H1 (cell line): ENCODE results near the gene BRD3OS. TPM values are rescaled to one million over a fixed set of nuclear protein-coding genes. Genes with fewer than 3 reads are reported as not detected.

Source experiments
- CTCF ChIA-PET: fragments of 300-600 bp; sonication (Branson Sonifier 250); formaldehyde crosslinking; loops from one replicate; lab custom pipeline; 2021; ENCODE audit not compliant: partially characterized antibody; lab: Charles Lee
- POLR2A ChIA-PET: fragments of 300-600 bp; sonication (Branson Sonifier 250); formaldehyde crosslinking; loops from one replicate; lab custom pipeline; 2021; ENCODE audit warnings: inconsistent platforms; ENCODE audit not compliant: partially characterized antibody; lab: Charles Lee
- DNase-seq, 2 experiments: peaks; one replicate each; pipeline versions ENCODE4 v3.0.0 to v3.0.0-alpha.2; 2010 to 2022; ENCODE audit warnings: low spot score in 2 of 2, low read depth in 1 of 2, mixed read lengths in 1 of 2
- FAIRE-seq: peaks from 2 replicates; lab custom pipeline; 2011; peaks lifted over from hg19 to GRCh38; lab: Jason Lieb, UNC
- H2AFZ ChIP-seq: 2 replicates; pipeline ENCODE4 v1.8.1; 2012; ENCODE audit warnings: low read length, inconsistent platforms
- H2AK5ac ChIP-seq: 2 replicates; pipeline ENCODE4 v1.6.1; 2013; ENCODE audit warnings: low read depth, low read length
- H2BK120ac ChIP-seq: replicated peaks from 2 replicates; pipeline ENCODE3; 2013; ENCODE audit warnings: low read depth, low read length, inconsistent platforms
- H2BK12ac ChIP-seq: 2 replicates; pipeline ENCODE4 v1.6.1; 2013; ENCODE audit warnings: low read depth, low read length
- H2BK15ac ChIP-seq: 2 replicates; pipeline ENCODE4 v1.6.1; 2013; ENCODE audit warnings: low read length
- H2BK20ac ChIP-seq: 2 replicates; pipeline ENCODE4 v1.6.1; 2013; ENCODE audit warnings: low read length
- H2BK5ac ChIP-seq: 2 replicates; pipeline ENCODE4 v1.6.1; 2013; ENCODE audit warnings: low read depth, low read length
- H3K14ac ChIP-seq: 2 replicates; pipeline ENCODE4 v1.6.1; 2013; ENCODE audit warnings: inconsistent platforms; ENCODE audit not compliant: insufficient read length
- H3K18ac ChIP-seq: 2 replicates; pipeline ENCODE4 v1.6.1; 2013; ENCODE audit warnings: low read length; ENCODE audit errors: extremely low read depth
- H3K23ac ChIP-seq: 2 replicates; pipeline ENCODE4 v1.6.1; 2013; ENCODE audit warnings: inconsistent platforms; ENCODE audit not compliant: insufficient read length
- H3K23me2 ChIP-seq: 2 replicates; pipeline ENCODE4 v1.6.1; 2013; ENCODE audit warnings: low read depth, low read length
- H3K27ac ChIP-seq: 2 replicates; pipeline ENCODE4 v1.6.1; 2011; ENCODE audit warnings: low read depth, low read length, inconsistent platforms
- H3K27me3 ChIP-seq, 4 experiments: replicated peaks in 1 of 4; 1 replicate in 1 of 4; 2 replicates in 3 of 4; pipeline versions ENCODE4 v1.6.1 to v1.8.1; 2011 to 2013; ENCODE audit warnings: low read length in 3 of 4, mild to moderate bottlenecking in 3 of 4, inconsistent platforms in 2 of 4, mixed read lengths in 2 of 4, moderate library complexity in 1 of 4; ENCODE audit not compliant: control insufficient read depth in 3 of 4, insufficient read depth in 3 of 4; ENCODE audit errors: extremely low read depth in 1 of 4
- H3K36me3 ChIP-seq, 4 experiments: 2 replicates each; pipeline versions ENCODE4 v1.6.1 to v1.8.1; 2011 to 2013; ENCODE audit warnings: mild to moderate bottlenecking in 4 of 4, low read length in 3 of 4, moderate library complexity in 2 of 4, control low read depth in 1 of 4, inconsistent platforms in 1 of 4; ENCODE audit not compliant: insufficient read depth in 4 of 4, control insufficient read depth in 2 of 4
- H3K4ac ChIP-seq: replicated peaks from 2 replicates; pipeline ENCODE3; 2013; ENCODE audit warnings: low read length, low read depth, mixed read lengths, inconsistent platforms; ENCODE audit not compliant: insufficient read length
- H3K4me1 ChIP-seq, 4 experiments: replicated peaks in 1 of 4; 1 replicate in 1 of 4; 2 replicates in 3 of 4; pipeline versions ENCODE4 v1.6.1 to v1.8.1; 2011 to 2013; ENCODE audit warnings: low read length in 3 of 4, inconsistent platforms in 2 of 4, mixed read lengths in 1 of 4; ENCODE audit not compliant: insufficient read depth in 4 of 4, control insufficient read depth in 3 of 4
- H3K4me2 ChIP-seq, 2 experiments: 2 replicates each; pipeline versions ENCODE4 v1.6.1 to v1.8.1; 2011 to 2013; ENCODE audit warnings: low read depth in 2 of 2, low read length in 2 of 2, control low read depth in 1 of 2, inconsistent platforms in 1 of 2, mild to moderate bottlenecking in 1 of 2; ENCODE audit not compliant: insufficient read depth in 1 of 2
- H3K4me3 ChIP-seq, 4 experiments: fragments of 200-600, 300-600 bp in 1 of 4; sonication (generic), shearing (Covaris generic), sonication (Bioruptor Twin) in 1 of 4; 2 replicates each; pipeline versions ENCODE4 v1.5.1 to v1.8.1; 2011 to 2016; ENCODE audit warnings: low read length in 4 of 4, low read depth in 3 of 4, control low read depth in 2 of 4, inconsistent platforms in 2 of 4, mild to moderate bottlenecking in 2 of 4, mixed read lengths in 1 of 4, moderate library complexity in 1 of 4; ENCODE audit not compliant: insufficient read depth in 2 of 4; ENCODE audit errors: extremely low read depth in 1 of 4
- H3K56ac ChIP-seq: replicated peaks from 2 replicates; pipeline ENCODE3; 2013; ENCODE audit warnings: low read depth, mild to moderate bottlenecking, mixed read lengths, low read length, inconsistent platforms; ENCODE audit not compliant: insufficient read length
- H3K79me1 ChIP-seq: 2 replicates; pipeline ENCODE4 v1.6.1; 2013; ENCODE audit warnings: low read depth, low read length, control low read depth
- H3K79me2 ChIP-seq, 2 experiments: 2 replicates each; pipeline versions ENCODE4 v1.6.1 to v1.8.1; 2012 to 2013; ENCODE audit warnings: low read length in 2 of 2, mild to moderate bottlenecking in 2 of 2, inconsistent platforms in 1 of 2; ENCODE audit not compliant: insufficient read depth in 2 of 2, control insufficient read depth in 1 of 2
- H3K9ac ChIP-seq, 4 experiments: replicated peaks in 1 of 4; 1 replicate in 1 of 4; 2 replicates in 3 of 4; pipeline versions ENCODE4 v1.6.1 to v1.8.1; 2011 to 2013; ENCODE audit warnings: low read depth in 3 of 4, low read length in 3 of 4, control low read depth in 2 of 4, mild to moderate bottlenecking in 2 of 4, moderate library complexity in 2 of 4, inconsistent platforms in 1 of 4; ENCODE audit errors: extremely low read depth in 1 of 4
- H3K9me3 ChIP-seq, 2 experiments: 2 replicates each; pipeline versions ENCODE4 v1.6.1 to v1.8.1; 2012 to 2013; ENCODE audit warnings: mild to moderate bottlenecking in 2 of 2, moderate library complexity in 2 of 2, control low read depth in 1 of 2, inconsistent platforms in 1 of 2, low read depth in 1 of 2, low read length in 1 of 2, mixed read lengths in 1 of 2; ENCODE audit not compliant: insufficient read depth in 2 of 2
- H4K20me1 ChIP-seq, 2 experiments: replicated peaks in 1 of 2; 2 replicates each; pipeline versions ENCODE3 to v1.8.1; 2011 to 2013; ENCODE audit warnings: inconsistent platforms in 2 of 2, low read length in 2 of 2, mild to moderate bottlenecking in 1 of 2; ENCODE audit not compliant: insufficient read depth in 2 of 2, control insufficient read depth in 1 of 2
- H4K5ac ChIP-seq: 2 replicates; pipeline ENCODE4 v1.6.1; 2013; ENCODE audit warnings: low read length, low read depth, mixed read lengths, inconsistent platforms; ENCODE audit not compliant: insufficient read length
- H4K8ac ChIP-seq: 2 replicates; pipeline ENCODE4 v1.8.0; 2013; ENCODE audit warnings: mild to moderate bottlenecking, moderate library complexity, low read length, inconsistent platforms; ENCODE audit not compliant: insufficient read depth; ENCODE audit errors: extremely low read depth
- H4K91ac ChIP-seq: replicated peaks from 2 replicates; pipeline ENCODE3; 2013; ENCODE audit warnings: low read length, mixed read lengths, inconsistent platforms; ENCODE audit not compliant: insufficient read length
- CTCF ChIP-seq, 3 experiments: IDR thresholded peaks; 1 replicate in 2 of 3; 2 replicates in 1 of 3; pipeline versions ENCODE4 v1.5.1 to v1.6.1; 2011; ENCODE audit warnings: low read length in 3 of 3, mild to moderate bottlenecking in 3 of 3, inconsistent platforms in 2 of 3, low read depth in 1 of 3, moderate library complexity in 1 of 3; ENCODE audit not compliant: insufficient read depth in 1 of 3; ENCODE audit errors: control extremely low read depth in 1 of 3
- MAFK ChIP-seq: IDR thresholded peaks from 2 replicates; pipeline ENCODE4 v1.6.1; 2012; ENCODE audit warnings: low read depth, mild to moderate bottlenecking, improper control_type of control experiment, low read length
- USF2 ChIP-seq: IDR thresholded peaks from 2 replicates; pipeline ENCODE4 v1.6.1; 2011; ENCODE audit warnings: low read length, improper control_type of control experiment
- WGBS, 2 experiments: shearing (Covaris generic) in 1 of 2; methylation state at CpG; one replicate each; pipeline versions ENCODE4 v1.1.6 to v1.1.7; 2013 to 2015; ENCODE audit warnings: low lambda C conversion rate in 2 of 2, mixed read lengths in 2 of 2, inconsistent platforms in 1 of 2, low coverage in 1 of 2, missing lambda C conversion rate in 1 of 2; ENCODE audit not compliant: insufficient replicate concordance in 2 of 2, insufficient coverage in 1 of 2, insufficient read length in 1 of 2; ENCODE audit errors: extremely low coverage in 1 of 2, missing lambda C conversion rate in 1 of 2; 5-methylcytosine and 5-hydroxymethylcytosine counted together
- polyA plus RNA-seq, 7 experiments: library from polyadenylated mRNA; depleted of rRNA in 3 of 7; stranded (reverse) in 5 of 7; unstranded in 2 of 7; fragments of >200 nt in 5 of 7; fragments of 200-250 nt in 2 of 7; gene quantifications; 1 replicate in 5 of 7; 2 replicates in 1 of 7; 4 replicates in 1 of 7; pipeline versions ENCODE4 v1.2.1 to v1.2.3, GENCODE V29; 2011 to 2013; ENCODE audit warnings: missing spikeins in 2 of 7, mixed read lengths in 2 of 7
- total RNA-seq: library from RNA; stranded (reverse); fragmentation: NEBNext Ultra II Directional; extraction: Animal tissue kit (Norgen Biotek cat#: 25700); gene quantifications from 2 replicates; pipeline ENCODE4 v1.2.1, GENCODE V29; 2021

BRD3OS gene
- total and polyA plus RNA-seq, 2 of the 8 experiments (the other 6 are each of a cell fraction or from before 2014, with no cell fraction given), result 12.7 to 20.2 TPM

- H3K4me3 ChIP-seq, result no peak overlapping the region
- H3K18ac ChIP-seq, result no peak overlapping the region; the same call in 1 of the 2 replicates
- POLR2A ChIA-PET, result interaction anchor here (0.8 to 0.9 kb wide), 2 partner anchors 14 to 20 kb away, joined by 3 read pairs; no protein-coding TSS in a partner anchor
- H2BK12ac ChIP-seq, result no peak overlapping the region
- H3K9me3 ChIP-seq, result no peaks in the 10 kb centered on the region
- H3K23ac ChIP-seq, result no peak overlapping the region
- CTCF ChIA-PET, result interaction anchor here (0.6 to 4.9 kb wide), 7 partner anchors 18 to 194 kb away, joined by 3 to 22 read pairs (median 3); no protein-coding TSS in a partner anchor
- no peak overlapping the region for H3K4me2 ChIP-seq
- no peak overlapping the region for H2BK20ac ChIP-seq
- no peak overlapping the region for H3K56ac ChIP-seq
- no peak overlapping the region for H2BK120ac ChIP-seq
- no peak overlapping the region for H2AFZ ChIP-seq
- TF ChIP-seq USF2 (no peak), MAFK (no peak), CTCF (IDR thresholded peaks at IDR 0.05; ENCODE audit: control extremely low read depth in 1 of 3, insufficient read depth in 1 of 3, low read depth in 1 of 3, low read length in 3 of 3) (no peak)
- TF ChIP-seq, all 59 proteins: peak for 0
- Histone ChIP-seq H2AK5ac (no peak overlapping the region), H3K4me1 (peaks cover 2 to 17% (median 10%) of the 10 kb centered on the region in 4 experiments; a peak in 6 of 7 replicates), H4K91ac (no peak overlapping the region), H3K4ac (no peak overlapping the region), H4K5ac (no peak overlapping the region), H3K79me1 (peaks cover 35% of the 10 kb centered on the region), H2BK5ac (no peak overlapping the region), H3K36me3 (no peaks in the 10 kb centered on the region), H2BK15ac (no peak overlapping the region), H3K9ac (no peak overlapping the region; a peak in 1 of 7 replicates), H3K27me3 (no peaks in the 10 kb centered on the region), H3K23me2 (no peaks in the 10 kb centered on the region), H3K79me2 (peaks cover 11 to 97% of the 10 kb centered on the region in 2 experiments; a peak in 3 of 4 replicates), H3K14ac (no peak overlapping the region), H4K20me1 (peaks cover 39 to 64% of the 10 kb centered on the region in 2 experiments), H3K27ac (no peak overlapping the region; the same call in 1 of the 2 replicates), H4K8ac (no peak overlapping the region; the same call in 1 of the 2 replicates)
- 78% methylated on average over 9 of the region's 9 CpGs; no CpG with 5 or more reads in 1 of the 2 experiments for WGBS, 2 experiments
- FAIRE-seq (no peak), DNase-seq (no peak)
Measured at GRCh38 chr9:133976887-133977286, 48.4 kb upstream of the BRD3OS start.
